HepG2 (cell line): ENCODE data around the gene GRB10. TPM values are rescaled to one million over a fixed set of nuclear protein-coding genes. Genes with fewer than 3 reads are reported as not detected.
A peak's percentile ranks its signal among the peaks of the same experiment; 100 is the strongest.

Experiments used
- AGO1 ChIP-seq: fragments of 200-400 bp; formaldehyde crosslinking; IDR thresholded peaks from 2 replicates; pipeline ENCODE4 v1.6.1; 2017; ENCODE audit warnings: mild to moderate bottlenecking, low read depth, low read length, moderate library complexity; ENCODE audit not compliant: poor library complexity, severe bottlenecking
- BCL6 ChIP-seq: IDR thresholded peaks from 2 replicates; pipeline ENCODE4 v1.6.1; 2016; ENCODE audit warnings: missing genetic modification reagents, missing compliant biosample characterization
- CTCF ChIP-seq: sonication (generic); formaldehyde crosslinking; IDR thresholded peaks from 2 replicates; pipeline ENCODE4 v1.5.0; 2020; ENCODE audit warnings: mild to moderate bottlenecking, missing genetic modification reagents, moderate library complexity
- DDIT3 ChIP-seq: sonication (generic); formaldehyde crosslinking; IDR thresholded peaks from 2 replicates; pipeline ENCODE4 v1.4.0; 2020; ENCODE audit warnings: mild to moderate bottlenecking, missing genetic modification reagents
- FOXO1 ChIP-seq: sonication (generic); formaldehyde crosslinking; IDR thresholded peaks from 2 replicates; pipeline ENCODE4 v1.4.0; 2020; ENCODE audit warnings: missing genetic modification reagents
- GTF2F1 ChIP-seq: fragments of 150-350 bp; IDR thresholded peaks from 2 replicates; pipeline ENCODE4 v1.6.1; 2014; ENCODE audit warnings: low read length
- MAFF ChIP-seq: IDR thresholded peaks from 2 replicates; pipeline ENCODE4 v1.6.1; 2011; ENCODE audit warnings: low read depth, low read length, improper control_type of control experiment
- MAFK ChIP-seq, 2 experiments: IDR thresholded peaks in 1 of 2; conservative IDR thresholded peaks in 1 of 2; 2 replicates each; pipeline ENCODE4 v1.6.1; 2011; ENCODE audit warnings: improper control_type of control experiment in 2 of 2, low read length in 2 of 2
- PAWR ChIP-seq: sonication (generic); formaldehyde crosslinking; IDR thresholded peaks from 2 replicates; pipeline ENCODE4 v1.4.0; 2020; ENCODE audit warnings: missing genetic modification reagents, mild to moderate bottlenecking, borderline replicate concordance
- PPARG ChIP-seq: conservative IDR thresholded peaks from 2 replicates; pipeline ENCODE4 v1.6.1; 2016; ENCODE audit warnings: missing biosample characterization, missing genetic modification reagents
- SOX6 ChIP-seq, 2 experiments: fragments of 450-650 bp in 1 of 2; sonication (generic) in 1 of 2; formaldehyde crosslinking in 1 of 2; IDR thresholded peaks; 2 replicates each; pipeline versions ENCODE4 v1.4.0 to v1.6.1; 2017 to 2020; ENCODE audit warnings: antibody characterized with exemption in 1 of 2, mild to moderate bottlenecking in 1 of 2, missing genetic modification reagents in 1 of 2
- YY1 ChIP-seq: IDR thresholded peaks from 2 replicates; pipeline ENCODE4 v1.6.1; 2011; ENCODE audit warnings: low read length, low read depth, moderate library complexity, mild to moderate bottlenecking; ENCODE audit not compliant: insufficient read depth, insufficient replicate concordance
- ZNF20 ChIP-seq: sonication (generic); formaldehyde crosslinking; IDR thresholded peaks from 2 replicates; pipeline ENCODE4 v1.4.0; 2020; ENCODE audit warnings: mild to moderate bottlenecking, moderate library complexity, missing genetic modification reagents
- ZNF207 ChIP-seq: fragments of 450-650 bp; IDR thresholded peaks from 2 replicates; pipeline ENCODE4 v1.6.1; 2016; ENCODE audit warnings: antibody characterized with exemption, borderline replicate concordance
- ZNF224 ChIP-seq: sonication (generic); formaldehyde crosslinking; IDR thresholded peaks from 2 replicates; pipeline ENCODE4 v1.5.0; 2020; ENCODE audit warnings: mild to moderate bottlenecking, missing genetic modification reagents
- ZNF24 ChIP-seq: fragments of 450-650 bp; IDR thresholded peaks from 2 replicates; pipeline ENCODE4 v1.6.1; 2017; ENCODE audit warnings: antibody characterized with exemption, mild to moderate bottlenecking
- ZNF460 ChIP-seq: sonication (generic); formaldehyde crosslinking; IDR thresholded peaks from 2 replicates; pipeline ENCODE4 v1.5.1; 2020; ENCODE audit warnings: missing genetic modification reagents, mild to moderate bottlenecking, borderline replicate concordance
- ZNF468 ChIP-seq: sonication (generic); formaldehyde crosslinking; IDR thresholded peaks from 2 replicates; pipeline ENCODE4 v1.8.0; 2022; ENCODE audit warnings: mild to moderate bottlenecking, moderate library complexity, missing genetic modification reagents
- ZNF740 ChIP-seq: sonication (generic); formaldehyde crosslinking; IDR thresholded peaks from 2 replicates; pipeline ENCODE4 v1.4.0; 2020; ENCODE audit warnings: missing genetic modification reagents
- ZNF83 ChIP-seq: sonication (generic); formaldehyde crosslinking; IDR thresholded peaks from 2 replicates; pipeline ENCODE4 v1.4.0; 2020; ENCODE audit warnings: missing genetic modification reagents, mild to moderate bottlenecking, borderline replicate concordance
- ZNF879 ChIP-seq: sonication (generic); formaldehyde crosslinking; IDR thresholded peaks from 2 replicates; pipeline ENCODE4 v1.8.1; 2023; ENCODE audit warnings: missing genetic modification reagents
- polyA plus RNA-seq, 8 experiments: library from polyadenylated mRNA; depleted of rRNA in 3 of 8; stranded (reverse) in 7 of 8; unstranded in 1 of 8; fragments of >200 nt; fragmentation: Illumina TruSeq in 4 of 8; extraction: Trizol in 4 of 8; gene quantifications; 2 replicates each; pipeline versions ENCODE4 v1.2.1 to v1.2.3, GENCODE V29; 2011 to 2016; ENCODE audit warnings: low read depth in 4 of 8, missing spikeins in 1 of 8, mixed read lengths in 1 of 8; ENCODE audit not compliant: insufficient read depth in 1 of 8
- total RNA-seq, 5 experiments: library from RNA; depleted of rRNA; stranded (reverse); fragments of >200 nt; fragmentation: Illumina TruSeq; extraction: Trizol; gene quantifications; 2 replicates each; pipeline ENCODE4 v1.2.3, GENCODE V29; 2016; ENCODE audit warnings: low read depth in 1 of 5
- TF ChIP-seq, protein P1 (sequence below): sonication (generic); formaldehyde crosslinking; IDR thresholded peaks from 2 replicates; pipeline ENCODE4 v1.4.0; 2020; ENCODE audit warnings: missing genetic modification reagents
- TF ChIP-seq, protein P2 (sequence below): IDR thresholded peaks from 2 replicates; pipeline ENCODE4 v1.6.1; 2016; ENCODE audit warnings: low read depth, control low read depth
- TF ChIP-seq, protein P3 (sequence below): sonication (generic); formaldehyde crosslinking; IDR thresholded peaks from 2 replicates; pipeline ENCODE4 v1.8.0; 2022; ENCODE audit warnings: mild to moderate bottlenecking, missing genetic modification reagents, moderate library complexity

The GRB10 gene
- total and polyA plus RNA-seq, 2 of the 13 experiments (the other 11 are each of a cell fraction or from before 2014, with no cell fraction given): 4.0 to 6.8 TPM

DNA sequence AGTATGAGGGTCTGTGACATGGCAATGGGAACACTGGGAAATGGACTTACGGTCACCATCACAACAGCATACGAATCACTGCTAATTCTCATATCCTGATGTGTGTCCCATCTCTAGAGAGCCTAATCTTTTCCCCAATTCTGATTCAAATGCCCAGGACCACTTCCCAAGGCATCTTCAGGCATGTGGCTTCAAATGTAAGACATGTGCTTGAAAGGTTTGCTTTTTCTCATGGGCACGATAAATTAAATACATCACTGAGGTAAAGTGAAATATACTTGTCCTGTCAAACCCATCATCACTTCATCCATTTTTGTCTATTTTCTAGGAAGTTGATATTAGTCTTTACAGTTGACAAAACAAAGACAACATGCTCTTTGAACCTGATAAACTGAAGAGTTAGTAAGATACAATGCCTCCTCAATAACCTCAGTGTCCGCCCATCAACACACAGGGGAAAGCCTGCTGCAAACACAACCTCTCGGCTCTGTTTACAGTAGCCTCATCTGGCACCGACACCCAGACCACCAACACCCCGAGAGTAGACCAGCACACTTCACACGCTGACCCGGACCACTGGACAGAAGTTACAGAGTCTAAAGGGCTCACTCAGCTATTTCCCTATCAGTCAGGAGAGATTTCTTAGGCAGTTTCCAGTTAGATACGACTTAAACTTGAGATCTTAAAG lies 24.8 kb downstream of the GRB10 start (continued):
- TF ChIP-seq PAWR (CRISPR knock-in tag) (no peak), DDIT3 (CRISPR knock-in tag) (no peak), SOX6 (IDR thresholded peaks at IDR 0.05) (no peak), SOX6 (CRISPR knock-in tag; IDR thresholded peaks at IDR 0.05) (peak; percentile 67), CTCF (CRISPR knock-in tag) (no peak), ZNF83 (CRISPR knock-in tag) (no peak), ZNF468 (CRISPR knock-in tag) (no peak), ZNF207 (no peak), AGO1 (no peak), MAFF (0 out of 2 replicates have a peak, but pooled peaks have one; percentile 10), ZNF20 (no peak), PPARG (CRISPR knock-in tag) (no peak), MAFK (conservative IDR thresholded peaks at IDR 0.05 in 1 of 2, IDR thresholded peaks at IDR 0.05 in 1 of 2; ENCODE audit: low read length in 2 of 2) (peak; percentile 31 to 47; a peak in 3 of 4 replicates), ZNF740 (CRISPR knock-in tag) (no peak), GTF2F1 (no peak), ZNF24 (no peak), FOXO1 (CRISPR knock-in tag) (peak; percentile 31; the same call in 1 of the 2 replicates), ZNF460 (CRISPR knock-in tag) (no peak), ZNF224 (CRISPR knock-in tag) (no peak), BCL6 (CRISPR knock-in tag) (peak; percentile 75), YY1 (no peak), ZNF879 (CRISPR knock-in tag) (no peak)
- TF ChIP-seq, protein P1, sequence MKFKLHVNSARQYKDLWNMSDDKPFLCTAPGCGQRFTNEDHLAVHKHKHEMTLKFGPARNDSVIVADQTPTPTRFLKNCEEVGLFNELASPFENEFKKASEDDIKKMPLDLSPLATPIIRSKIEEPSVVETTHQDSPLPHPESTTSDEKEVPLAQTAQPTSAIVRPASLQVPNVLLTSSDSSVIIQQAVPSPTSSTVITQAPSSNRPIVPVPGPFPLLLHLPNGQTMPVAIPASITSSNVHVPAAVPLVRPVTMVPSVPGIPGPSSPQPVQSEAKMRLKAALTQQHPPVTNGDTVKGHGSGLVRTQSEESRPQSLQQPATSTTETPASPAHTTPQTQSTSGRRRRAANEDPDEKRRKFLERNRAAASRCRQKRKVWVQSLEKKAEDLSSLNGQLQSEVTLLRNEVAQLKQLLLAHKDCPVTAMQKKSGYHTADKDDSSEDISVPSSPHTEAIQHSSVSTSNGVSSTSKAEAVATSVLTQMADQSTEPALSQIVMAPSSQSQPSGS (CRISPR knock-in tag): no peak
- TF ChIP-seq, protein P2, sequence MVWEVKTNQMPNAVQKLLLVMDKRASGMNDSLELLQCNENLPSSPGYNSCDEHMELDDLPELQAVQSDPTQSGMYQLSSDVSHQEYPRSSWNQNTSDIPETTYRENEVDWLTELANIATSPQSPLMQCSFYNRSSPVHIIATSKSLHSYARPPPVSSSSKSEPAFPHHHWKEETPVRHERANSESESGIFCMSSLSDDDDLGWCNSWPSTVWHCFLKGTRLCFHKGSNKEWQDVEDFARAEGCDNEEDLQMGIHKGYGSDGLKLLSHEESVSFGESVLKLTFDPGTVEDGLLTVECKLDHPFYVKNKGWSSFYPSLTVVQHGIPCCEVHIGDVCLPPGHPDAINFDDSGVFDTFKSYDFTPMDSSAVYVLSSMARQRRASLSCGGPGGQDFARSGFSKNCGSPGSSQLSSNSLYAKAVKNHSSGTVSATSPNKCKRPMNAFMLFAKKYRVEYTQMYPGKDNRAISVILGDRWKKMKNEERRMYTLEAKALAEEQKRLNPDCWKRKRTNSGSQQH: no peak
- TF ChIP-seq, protein P3, sequence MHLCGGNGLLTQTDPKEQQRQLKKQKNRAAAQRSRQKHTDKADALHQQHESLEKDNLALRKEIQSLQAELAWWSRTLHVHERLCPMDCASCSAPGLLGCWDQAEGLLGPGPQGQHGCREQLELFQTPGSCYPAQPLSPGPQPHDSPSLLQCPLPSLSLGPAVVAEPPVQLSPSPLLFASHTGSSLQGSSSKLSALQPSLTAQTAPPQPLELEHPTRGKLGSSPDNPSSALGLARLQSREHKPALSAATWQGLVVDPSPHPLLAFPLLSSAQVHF (CRISPR knock-in tag): no peak
